ENCODE measurements around the gene EIF2AK2.
"Not testable (repeated sequence)": the region's sequence is repeated elsewhere in the genome, so short reads cannot be mapped to it uniquely, and the experiment has no call there.

GRCh38 chr2:37205071-37205661 lies 48.4 kb upstream of the EIF2AK2 start:
- not testable (repeated sequence) for TF ChIP-seq CTCF, POLR2A (IDR thresholded peaks at IDR 0.05)

Measured in breast epithelium (tissue), 3 donors.